NCI-H2171 treated with DMSO at 0.1 percent for 48 hours (cell line): ENCODE measurements around the gene GNG3.
"Not testable (repeated sequence)": the region's sequence is repeated elsewhere in the genome, so short reads cannot be mapped to it uniquely, and the experiment has no call there.

ENCODE experiments used
- DNase-seq: peaks from one replicate; lab custom pipeline; 2025; lab: John Stamatoyannopoulos, UW

Gene GNG3

DNA sequence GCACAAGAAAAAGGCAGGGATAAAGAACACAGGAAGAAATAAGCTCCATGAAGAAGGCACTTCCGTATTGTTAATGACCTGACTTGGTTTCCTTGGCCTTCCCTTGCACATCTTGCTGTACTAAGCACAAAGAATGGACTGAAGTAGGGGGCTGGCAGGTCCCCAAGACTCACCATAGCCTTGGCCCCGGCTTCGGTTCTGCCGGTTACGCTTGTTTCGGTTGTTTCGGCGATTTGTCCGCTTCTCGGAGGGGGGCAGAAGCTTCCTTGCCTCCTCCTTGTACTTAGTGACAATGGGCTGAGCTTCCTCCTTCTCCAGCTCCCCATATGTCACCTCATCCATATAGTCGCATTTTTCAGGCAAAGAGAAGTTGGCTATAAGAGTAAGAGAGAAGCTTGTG, 9.3 kb downstream of the GNG3 start:
- no peak for DNase-seq

DNA sequence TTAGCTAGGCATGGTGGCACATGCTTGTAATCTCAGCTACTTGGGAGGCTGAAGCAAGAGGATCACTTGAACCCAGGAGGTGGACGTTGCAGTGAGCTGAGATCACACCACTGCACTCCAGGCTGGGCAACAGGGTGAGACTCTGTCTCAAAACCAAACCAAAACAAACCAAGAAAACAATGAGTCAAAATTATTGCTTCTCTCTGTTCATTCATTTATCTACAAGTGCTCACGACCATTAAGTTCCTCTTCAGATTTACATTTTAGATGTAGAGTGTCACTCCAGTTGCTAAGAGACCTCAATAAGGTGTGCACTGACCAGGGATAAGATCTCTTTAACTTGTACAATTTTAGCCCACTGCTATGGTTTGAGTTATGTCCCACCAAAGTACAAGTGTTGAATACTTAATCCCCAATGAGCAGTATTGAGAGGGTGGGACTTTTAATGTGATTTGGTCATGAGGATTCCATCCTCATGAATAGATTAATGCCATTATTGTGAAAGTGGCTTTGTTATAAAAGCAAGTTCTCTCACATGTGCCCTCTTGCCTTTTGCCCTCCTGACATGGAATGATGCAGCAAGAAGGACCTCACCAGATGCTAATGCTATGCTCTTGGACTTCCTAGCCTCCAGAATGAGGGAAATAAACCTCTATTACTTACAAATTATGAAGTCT, 12.0 kb downstream of the GNG3 start:
- no peak for DNase-seq

- no peak for DNase-seq
Measured at GRCh38 chr11:62721994-62722393, 14.5 kb downstream of the GNG3 start.

DNA sequence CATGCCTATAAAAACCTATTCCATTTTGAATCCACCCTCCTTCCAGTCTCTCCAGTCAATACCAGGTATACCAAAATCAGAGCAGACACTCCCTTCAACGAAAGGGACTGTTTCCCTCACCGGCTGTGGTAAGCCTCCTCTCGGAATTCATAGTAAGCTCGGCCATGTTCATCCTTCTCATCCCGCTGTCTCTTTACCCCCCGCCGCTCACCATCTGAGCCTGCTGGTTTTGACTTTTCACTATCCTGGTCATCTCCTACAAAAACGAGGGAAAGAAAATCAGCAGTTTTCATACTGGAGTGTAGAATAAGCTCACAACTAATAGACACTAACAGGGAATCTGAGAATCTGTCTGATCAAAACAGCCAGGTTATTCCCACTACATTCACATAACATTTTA, 16.7 kb downstream of the GNG3 start:
- no peak for DNase-seq

DNA sequence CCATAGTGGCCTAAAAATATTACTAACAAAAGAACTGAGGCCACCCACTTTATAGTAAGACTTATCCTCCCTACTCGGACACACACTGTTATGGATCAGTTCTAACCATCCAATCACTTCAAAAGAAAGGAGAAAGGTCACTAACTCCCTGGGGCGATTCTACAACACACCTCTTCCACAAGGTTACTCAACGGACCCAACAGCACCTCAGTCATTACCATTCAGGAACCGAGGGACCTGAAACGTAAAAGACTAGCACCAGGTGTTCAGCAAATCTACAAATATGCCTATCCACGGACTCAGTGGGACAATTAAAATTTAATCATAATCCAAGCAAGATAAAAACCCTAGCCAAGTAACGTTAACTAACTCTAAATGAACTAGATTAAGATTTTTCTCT, 18.2 kb downstream of the GNG3 start:
- DNase-seq: no peak

- no peak for DNase-seq
Measured at GRCh38 chr11:62726156-62726914, 18.9 kb downstream of the GNG3 start.

DNA sequence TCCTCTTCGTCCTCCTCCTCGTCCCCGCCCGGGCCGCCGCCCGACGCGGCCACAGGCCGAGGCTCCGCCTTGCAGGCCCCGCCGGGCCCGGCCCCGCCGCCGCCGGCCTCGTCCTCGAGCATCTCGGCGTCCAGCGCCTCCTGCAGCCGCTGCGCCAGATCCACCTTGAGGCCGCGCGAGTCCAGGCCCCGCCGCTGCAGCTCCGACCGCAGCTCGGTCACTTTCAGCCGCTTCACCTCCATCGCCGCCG, 19.4 kb downstream of the GNG3 start:
- no peak for DNase-seq

- peak; percentile 99 for DNase-seq
Measured at GRCh38 chr11:62727165-62727871, 19.8 kb downstream of the GNG3 start, which contains the start of gene HNRNPUL2. HNRNPUL2 (minus strand) TSS chr11:62727457; CDS start chr11:62727156, 301 bp downstream.

GRCh38 chr11:62727872-62728170, 20.3 kb downstream of the GNG3 start:
- peak; percentile 98 for DNase-seq

GRCh38 chr11:62728171-62728988, 20.9 kb downstream of the GNG3 start, which contains the start of gene TTC9C:
TTC9C (plus strand) TSS chr11:62728486; CDS start chr11:62728849, 363 bp downstream.
- DNase-seq: peak; percentile 84

DNA sequence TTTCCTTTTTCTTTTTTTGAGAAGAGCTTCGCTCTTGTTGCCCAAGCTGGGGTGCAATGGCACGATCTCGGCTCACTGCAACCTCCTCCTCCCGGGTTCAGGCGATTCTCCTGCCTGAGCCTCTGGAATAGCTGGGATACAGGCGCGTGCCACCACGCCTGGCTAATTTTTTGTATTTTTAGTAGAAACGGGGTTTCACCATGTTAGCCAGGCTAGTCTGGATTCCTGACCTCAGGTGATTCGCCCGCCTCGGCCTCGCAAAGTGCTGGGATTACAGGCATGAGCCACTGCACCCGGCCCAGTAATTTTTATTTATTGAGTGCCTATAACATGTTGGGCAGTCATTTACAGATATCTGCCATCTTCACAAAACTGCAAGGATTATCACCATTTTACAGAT, 22.6 kb downstream of the GNG3 start:
- not testable (repeated sequence) for DNase-seq

DNA sequence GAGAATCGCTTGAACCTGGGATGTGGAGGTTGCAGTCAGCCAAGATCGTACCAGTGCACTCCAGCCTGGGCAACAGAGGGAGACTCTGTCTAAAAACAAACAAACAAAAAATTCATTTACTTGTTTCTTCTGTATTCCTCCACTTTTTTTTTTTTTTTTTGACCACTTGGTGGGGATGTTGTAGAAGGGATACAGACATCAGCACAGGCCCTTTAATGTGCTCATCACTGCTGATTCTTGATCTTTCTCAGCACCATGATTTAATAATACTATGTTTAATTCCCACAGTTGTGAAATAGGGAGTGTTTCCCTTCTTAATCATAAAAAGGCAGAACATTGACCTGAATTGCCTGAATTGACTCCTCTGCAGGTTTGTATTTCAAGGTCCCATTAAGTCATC, 25.4 kb downstream of the GNG3 start:
- peak; percentile 20 for DNase-seq

DNA sequence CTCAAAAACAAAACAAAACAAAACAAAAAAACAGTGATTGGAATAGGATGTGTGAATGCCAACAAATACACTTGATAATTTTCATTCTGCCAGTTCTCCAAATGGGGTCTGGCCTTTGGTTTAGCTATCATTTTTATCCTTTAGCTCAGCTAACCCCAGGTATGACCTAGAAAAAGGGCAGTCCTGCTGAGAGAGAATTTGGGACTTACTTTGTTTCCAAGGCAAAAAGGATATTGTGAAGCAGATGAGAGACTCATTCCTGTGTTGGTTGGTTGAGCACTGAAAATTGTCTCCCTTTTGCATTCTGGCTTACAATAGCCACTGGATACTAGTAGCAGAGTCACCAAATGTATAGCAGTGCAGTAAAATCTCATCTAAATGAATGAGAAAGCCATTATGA, 29.7 kb downstream of the GNG3 start:
- DNase-seq: no peak

DNA sequence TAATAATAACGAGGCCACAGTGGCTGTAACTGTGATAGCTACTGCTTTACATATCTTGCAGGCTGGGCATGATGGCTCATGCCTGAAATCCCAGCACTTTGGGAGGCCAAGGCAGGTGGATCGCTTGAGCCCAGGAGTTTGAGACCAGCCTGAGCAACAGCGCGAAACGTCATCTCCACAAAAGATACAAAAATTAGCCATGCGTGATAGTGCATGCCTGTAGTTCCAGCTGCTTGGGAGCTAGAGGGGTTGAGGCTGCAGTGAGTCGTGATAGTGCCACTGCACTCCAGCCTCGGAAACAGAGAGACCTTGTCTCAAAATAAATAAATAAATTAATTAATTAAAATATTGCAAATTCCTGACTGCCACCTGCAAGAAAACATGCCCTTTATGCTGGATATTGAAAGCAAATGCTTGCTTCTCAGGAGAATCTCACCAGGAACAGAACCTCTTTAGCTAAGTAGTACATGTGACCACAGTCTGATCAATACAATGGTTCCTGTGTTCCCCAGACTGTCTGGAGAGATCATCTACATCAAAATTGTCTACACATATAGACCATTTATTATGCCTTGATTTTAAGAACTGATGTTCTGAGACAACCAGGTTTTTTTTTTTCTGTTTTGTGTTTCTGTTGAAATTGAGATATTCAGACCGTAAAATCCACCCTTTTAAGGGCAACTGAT, 40.1 kb downstream of the GNG3 start:
- peak; percentile 6 for DNase-seq

DNA sequence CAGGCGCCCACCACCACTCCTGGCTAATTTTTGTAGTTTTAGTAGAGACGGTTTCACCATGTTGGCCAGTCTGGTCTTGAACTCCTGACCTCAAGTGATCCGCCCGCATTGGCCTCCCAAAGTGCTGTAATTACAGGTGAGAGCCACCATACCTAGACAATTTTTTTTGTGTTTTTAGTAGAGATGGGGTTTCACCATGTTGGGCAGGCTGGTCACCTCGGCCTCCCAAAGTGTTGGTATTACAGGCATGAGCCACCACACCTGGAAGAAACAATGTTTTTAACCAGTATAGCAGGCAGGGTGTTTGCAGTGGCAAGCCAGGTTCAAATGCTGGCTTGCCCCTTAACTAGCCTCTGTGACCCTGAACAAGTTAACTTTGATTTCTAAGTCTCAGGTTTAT, 42.5 kb downstream of the GNG3 start:
- DNase-seq: not testable (repeated sequence)

- DNase-seq: no peak
Measured at GRCh38 chr11:62752177-62752785, 44.8 kb downstream of the GNG3 start.

DNA sequence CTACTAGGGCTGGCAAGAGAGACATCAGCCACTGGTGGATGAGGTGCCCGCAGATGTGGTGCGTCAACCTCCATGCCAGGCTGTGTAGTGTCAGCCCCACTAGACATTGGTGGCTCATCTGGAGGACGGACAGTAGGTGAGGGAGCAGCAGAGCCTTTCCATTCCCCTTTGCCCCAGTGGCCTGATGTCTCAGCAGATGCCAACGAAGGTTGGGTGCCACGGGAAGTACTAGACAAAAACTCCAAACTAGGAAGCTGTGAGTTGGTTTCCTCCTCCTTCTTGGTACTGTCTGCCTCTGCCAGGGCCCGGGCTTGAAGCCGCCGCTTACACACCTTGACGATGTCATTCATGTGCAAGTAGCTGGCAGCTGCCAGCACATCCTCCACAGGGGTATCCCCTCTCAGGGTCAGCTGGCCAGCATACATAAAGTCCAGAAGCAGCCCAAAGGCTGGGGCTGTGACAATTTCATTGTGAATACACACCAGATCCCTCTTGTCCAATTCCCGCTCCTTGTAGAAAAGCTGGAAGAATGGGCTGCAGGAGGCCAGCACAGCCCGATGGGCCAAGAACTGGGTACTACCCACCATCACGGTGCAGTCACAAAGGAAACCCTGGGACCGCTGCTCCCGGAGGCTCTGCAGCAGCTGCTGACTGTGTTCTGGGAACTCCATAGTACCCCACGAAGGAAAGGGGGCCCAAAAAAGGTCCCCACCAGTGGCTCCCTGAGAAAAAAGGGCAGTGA, 45.7 kb downstream of the GNG3 start:
- DNase-seq: no peak

DNA sequence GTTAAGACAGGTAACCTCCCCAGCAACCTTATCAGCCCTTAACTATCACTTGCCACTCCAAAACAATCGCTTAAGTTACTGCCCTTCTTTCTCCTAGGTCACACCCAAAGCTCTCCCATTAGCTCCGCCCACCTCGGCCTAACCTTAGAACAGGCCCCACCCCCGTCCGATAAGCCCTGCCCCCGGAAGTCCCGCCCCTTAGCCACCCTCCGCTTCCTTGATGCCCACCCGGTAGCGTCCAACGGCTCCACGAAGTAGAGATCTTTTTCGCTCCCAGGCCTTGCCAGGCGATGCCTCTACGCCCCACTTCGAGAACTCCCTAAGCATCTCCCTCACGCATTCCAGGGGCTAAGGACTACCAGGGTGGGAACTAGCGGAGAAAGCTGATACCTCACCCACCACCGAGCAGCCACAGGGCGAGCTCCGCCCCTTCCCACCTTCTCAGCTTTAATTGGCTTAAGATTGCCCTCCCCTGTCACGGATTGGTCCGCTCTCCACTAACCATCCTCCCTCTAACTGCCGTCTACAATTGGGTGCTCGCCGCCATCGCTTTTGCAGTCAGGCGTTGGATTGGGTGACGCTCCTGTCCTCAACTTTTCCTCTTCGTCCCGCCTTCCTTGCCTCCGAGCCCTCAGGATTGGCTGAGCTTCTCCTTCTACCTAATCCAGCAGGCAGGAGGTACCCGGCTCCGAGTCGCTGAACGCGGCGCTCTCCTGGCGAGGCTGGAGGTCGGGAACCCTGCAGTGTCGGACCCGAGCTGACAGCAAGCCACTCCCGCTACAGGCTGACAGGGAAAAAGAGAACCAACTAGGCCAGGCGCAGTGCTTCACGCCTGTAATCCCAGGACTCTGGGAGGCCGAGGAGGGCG, 46.5 kb downstream of the GNG3 start, which contains the start of gene ZBTB3:
Gene ZBTB3 (minus strand): TSS at position 425 of the 868 bp plus-strand sequence. CDS start 496 bp downstream, outside the sequence.
- DNase-seq: peak; percentile 100

- DNase-seq: no peak
Measured at GRCh38 chr11:62755086-62755615, 47.7 kb downstream of the GNG3 start.
